ENCODE results near the gene PRKCZ.

- no peak for TF ChIP-seq CTCF (IDR thresholded peaks at IDR 0.05)
- no peak for TF ChIP-seq POLR2AphosphoS5 (IDR thresholded peaks at IDR 0.05)
- TF ChIP-seq POLR2A (IDR thresholded peaks at IDR 0.05) = no peak
These were observed 37.6 kb downstream of the PRKCZ start for GRCh38 chr1:2087766-2088165.
